ENCODE results near the gene CYP3A4.

Gene CYP3A4

DNA sequence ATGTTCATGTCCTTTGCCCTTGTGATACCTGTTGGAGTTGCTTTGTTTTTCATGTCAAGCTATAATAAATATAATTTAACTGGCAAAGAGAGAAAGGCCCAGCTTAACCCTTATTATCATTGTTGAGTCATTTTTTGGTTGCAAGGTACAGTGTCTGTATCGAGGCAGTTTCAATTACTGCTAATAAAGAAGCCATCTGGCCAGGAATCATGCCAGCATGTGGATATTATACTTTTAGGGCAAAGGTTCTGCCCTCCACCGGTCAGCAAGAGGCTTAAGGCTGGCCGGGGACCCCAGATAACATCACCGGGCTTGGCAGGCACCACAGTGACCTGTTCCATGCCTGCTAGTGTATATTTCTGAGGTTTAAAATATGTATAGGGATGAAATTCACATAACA lies 9.0 kb upstream of the CYP3A4 start:
- TF ChIP-seq, protein P1, sequence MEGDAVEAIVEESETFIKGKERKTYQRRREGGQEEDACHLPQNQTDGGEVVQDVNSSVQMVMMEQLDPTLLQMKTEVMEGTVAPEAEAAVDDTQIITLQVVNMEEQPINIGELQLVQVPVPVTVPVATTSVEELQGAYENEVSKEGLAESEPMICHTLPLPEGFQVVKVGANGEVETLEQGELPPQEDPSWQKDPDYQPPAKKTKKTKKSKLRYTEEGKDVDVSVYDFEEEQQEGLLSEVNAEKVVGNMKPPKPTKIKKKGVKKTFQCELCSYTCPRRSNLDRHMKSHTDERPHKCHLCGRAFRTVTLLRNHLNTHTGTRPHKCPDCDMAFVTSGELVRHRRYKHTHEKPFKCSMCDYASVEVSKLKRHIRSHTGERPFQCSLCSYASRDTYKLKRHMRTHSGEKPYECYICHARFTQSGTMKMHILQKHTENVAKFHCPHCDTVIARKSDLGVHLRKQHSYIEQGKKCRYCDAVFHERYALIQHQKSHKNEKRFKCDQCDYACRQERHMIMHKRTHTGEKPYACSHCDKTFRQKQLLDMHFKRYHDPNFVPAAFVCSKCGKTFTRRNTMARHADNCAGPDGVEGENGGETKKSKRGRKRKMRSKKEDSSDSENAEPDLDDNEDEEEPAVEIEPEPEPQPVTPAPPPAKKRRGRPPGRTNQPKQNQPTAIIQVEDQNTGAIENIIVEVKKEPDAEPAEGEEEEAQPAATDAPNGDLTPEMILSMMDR (IDR thresholded peaks at IDR 0.05; ENCODE audit: extremely low read depth, insufficient read depth, missing control alignments): no peak
- DNase-seq (ENCODE audit: low spot score): no peak
- in situ Hi-C loops (cut with MboI; ENCODE audit: low pct_unique_long_range_greater_than_20kb, low sequenced_read_pairs, unreplicated experiment): no loop called here

DNA sequence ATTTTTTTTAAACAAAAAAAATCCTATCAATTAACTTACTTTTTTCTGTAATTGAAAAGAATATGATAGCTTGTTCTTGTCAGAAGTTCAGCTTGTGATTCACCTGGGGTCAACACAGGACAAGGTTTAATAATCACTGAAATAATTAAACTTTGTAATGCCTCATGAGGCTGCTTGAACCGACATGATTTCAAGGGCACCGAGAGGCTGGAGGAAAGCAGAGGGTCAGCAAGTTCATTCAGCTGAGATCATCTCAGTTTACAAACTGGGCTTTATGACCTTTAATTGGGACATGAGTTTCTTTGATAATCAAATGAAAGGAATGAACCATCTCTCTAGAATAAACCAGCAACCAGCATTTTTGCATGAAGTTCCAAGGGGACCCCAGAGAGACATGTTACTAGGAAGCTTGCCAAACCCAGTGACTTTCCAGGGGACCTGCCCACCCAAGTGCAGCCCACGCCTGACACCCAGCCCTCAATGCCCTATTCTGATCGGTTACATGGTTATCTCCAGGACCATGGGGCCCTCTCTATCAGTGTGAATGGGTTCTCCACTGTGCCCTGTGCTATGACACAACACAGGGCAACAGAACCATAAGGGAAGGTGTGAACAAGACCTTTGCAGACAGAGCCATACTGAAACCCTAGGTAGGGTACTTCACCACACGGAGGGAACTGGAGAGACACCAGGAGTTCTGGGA lies 7.8 kb upstream of the CYP3A4 start:
- in situ Hi-C loops (cut with MboI; ENCODE audit: low pct_unique_long_range_greater_than_20kb, low sequenced_read_pairs, unreplicated experiment): no loop called here
- TF ChIP-seq, protein P1 (IDR thresholded peaks at IDR 0.05; ENCODE audit: extremely low read depth, insufficient read depth, missing control alignments): no peak

DNA sequence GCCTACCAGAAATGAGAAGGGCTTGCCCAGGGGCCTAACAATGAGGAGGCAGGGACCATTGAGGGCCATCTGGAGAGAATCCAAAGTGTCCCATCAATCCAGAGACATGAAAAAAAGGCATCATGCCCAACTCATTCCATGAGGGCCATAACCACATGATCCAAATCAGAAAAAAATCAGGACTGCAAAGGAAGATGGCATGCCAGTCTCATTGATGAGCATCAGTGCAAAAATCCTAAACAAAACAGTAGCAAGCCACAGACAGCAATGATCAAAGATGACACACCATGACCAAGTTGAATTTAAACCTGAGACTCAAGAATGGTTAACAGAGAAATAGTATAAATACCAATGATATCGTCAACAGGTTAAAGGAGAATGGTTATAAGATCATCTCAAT lies 7.0 kb upstream of the CYP3A4 start:
- no peak for DNase-seq (ENCODE audit: low spot score)
- in situ Hi-C loops (cut with MboI; ENCODE audit: low pct_unique_long_range_greater_than_20kb, low sequenced_read_pairs, unreplicated experiment): no loop called here
- TF ChIP-seq, protein P1 (IDR thresholded peaks at IDR 0.05; ENCODE audit: extremely low read depth, insufficient read depth, missing control alignments): no peak

More for the DNA sequence above, 7.8 kb upstream of the CYP3A4 start:
- no peak for DNase-seq (ENCODE audit: low spot score)

DNA sequence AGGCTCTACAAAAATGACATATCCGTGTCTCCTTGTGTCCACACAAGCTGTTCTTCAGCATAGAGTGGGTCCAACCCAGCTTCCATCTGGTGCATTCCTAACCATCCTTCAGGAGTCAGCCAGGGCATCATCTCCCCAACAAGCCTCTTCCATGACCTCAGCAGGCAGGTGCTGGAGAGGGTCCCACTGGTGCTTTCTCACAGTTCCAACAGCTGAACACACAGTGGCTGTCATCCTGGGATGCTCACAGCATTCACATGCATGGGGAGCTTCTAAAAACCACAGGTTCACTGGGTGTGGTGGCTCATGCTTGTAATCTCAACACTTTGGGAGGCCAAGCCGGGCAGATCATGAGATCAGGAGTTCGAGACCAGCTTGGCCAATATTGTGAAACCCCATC lies 6.4 kb upstream of the CYP3A4 start:
- DNase-seq (ENCODE audit: low spot score): no peak
- TF ChIP-seq, protein P1 (IDR thresholded peaks at IDR 0.05; ENCODE audit: extremely low read depth, insufficient read depth, missing control alignments): no peak
- in situ Hi-C loops (cut with MboI; ENCODE audit: low pct_unique_long_range_greater_than_20kb, low sequenced_read_pairs, unreplicated experiment): no loop called here

DNA sequence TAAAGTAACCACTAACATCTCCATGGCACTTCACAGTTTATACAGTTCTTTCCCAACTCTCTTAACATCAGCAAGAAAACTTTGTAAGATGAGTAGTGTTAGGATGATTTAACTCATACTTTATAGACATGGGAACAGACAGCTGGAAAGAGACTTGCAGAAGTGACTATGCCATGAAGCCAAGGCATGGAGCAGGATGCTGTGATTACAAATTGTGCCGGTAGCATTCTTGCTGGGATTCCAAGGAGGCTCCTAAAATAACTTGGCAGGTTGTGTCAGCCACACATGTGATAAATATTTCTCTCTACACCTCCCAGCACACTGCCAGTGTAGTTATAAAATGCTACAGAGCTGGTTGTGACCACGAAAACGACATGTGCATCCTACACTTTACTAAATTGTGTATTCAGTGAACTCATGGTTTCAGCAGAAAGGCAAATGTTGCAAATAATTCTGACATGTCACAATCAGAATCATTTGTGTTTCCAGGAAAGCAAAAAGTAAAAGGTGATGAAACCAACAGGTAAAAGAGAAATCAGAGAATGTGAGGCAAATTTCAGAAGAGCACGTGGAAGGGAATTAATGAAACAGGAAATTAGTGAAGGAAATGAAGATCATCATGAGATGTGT lies 5.6 kb upstream of the CYP3A4 start:
- TF ChIP-seq, protein P1 (IDR thresholded peaks at IDR 0.05; ENCODE audit: extremely low read depth, insufficient read depth, missing control alignments): no peak
- no peak for DNase-seq (ENCODE audit: low spot score)
- in situ Hi-C loops (cut with MboI; ENCODE audit: low pct_unique_long_range_greater_than_20kb, low sequenced_read_pairs, unreplicated experiment): no loop called here

DNA sequence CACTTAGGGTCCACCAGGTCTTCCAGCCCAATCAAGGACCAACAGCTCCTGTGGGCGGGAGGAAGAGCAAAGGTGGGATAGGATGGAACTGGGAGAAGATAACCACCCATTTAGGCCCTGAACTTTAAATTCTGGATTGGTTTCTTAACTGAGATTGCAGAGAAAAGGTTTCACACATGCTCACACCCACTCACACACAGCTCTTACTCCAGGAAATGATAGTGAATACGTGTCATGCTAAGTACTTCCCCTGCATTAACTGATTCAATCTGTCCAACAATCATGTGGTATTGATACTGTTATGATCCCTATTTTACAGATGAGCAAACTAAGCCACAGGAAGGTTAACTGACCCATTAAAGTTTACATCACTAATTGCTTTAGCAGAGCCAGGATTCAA lies 4.6 kb upstream of the CYP3A4 start:
- TF ChIP-seq, protein P1 (IDR thresholded peaks at IDR 0.05; ENCODE audit: extremely low read depth, insufficient read depth, missing control alignments): no peak
- in situ Hi-C loops (cut with MboI; ENCODE audit: low pct_unique_long_range_greater_than_20kb, low sequenced_read_pairs, unreplicated experiment): no loop called here
- DNase-seq (ENCODE audit: low spot score): no peak

Measured in GM13977 (cell line).